ENCODE results near the gene NSUN2. TPM values are rescaled to one million over a fixed set of nuclear protein-coding genes. Genes with fewer than 3 reads are reported as not detected.
A peak's percentile ranks its signal among the peaks of the same experiment; 100 is the strongest.

NSUN2 gene
- total and polyA plus RNA-seq, 2 donors (not counting 3 experiments of a cell fraction or from before 2014, with no cell fraction given), result 53.7 to 73.0 TPM

- FAIRE-seq, result peak; percentile 52
Observed at GRCh38 chr5:6590581-6590980, 42.3 kb downstream of the NSUN2 start.

More at GRCh38 chr5:6590581-6590980, 42.3 kb downstream of the NSUN2 start:
- H3K27ac ChIP-seq (ENCODE audit: insufficient read depth, low read depth, low read length), result no peak overlapping the region
- intact Hi-C loops (cut with micrococcal nuclease) (no loop called here), dilution Hi-C loops (cut with MboI; ENCODE audit: extremely low pct_ligation_motif_present, low sequenced_read_pairs) (no loop called here)
- no peak for TF ChIP-seq CTCF (IDR thresholded peaks at IDR 0.05; ENCODE audit: extremely low read depth in 1 of 2, insufficient read depth in 1 of 2, low read depth in 1 of 2, low read length in 2 of 2)
- TF ChIP-seq MYC (IDR thresholded peaks at IDR 0.05; ENCODE audit: low read depth, low read length), result no peak
- no peak for TF ChIP-seq EZH2 (IDR thresholded peaks at IDR 0.05; ENCODE audit: borderline replicate concordance, low read depth, low read length, severe bottlenecking)
- no peak for TF ChIP-seq POLR2A (IDR thresholded peaks at IDR 0.05; ENCODE audit: low read depth, low read length)
- TF ChIP-seq MAX (IDR thresholded peaks at IDR 0.05; ENCODE audit: insufficient read depth, insufficient read length), result no peak
- TF ChIP-seq GATA2 (IDR thresholded peaks at IDR 0.05; ENCODE audit: insufficient read depth, insufficient read length, low read depth, low read length), result no peak
- no peak for TF ChIP-seq FOS (IDR thresholded peaks at IDR 0.05; ENCODE audit: borderline replicate concordance, insufficient read depth, low read length)
- TF ChIP-seq JUN (IDR thresholded peaks at IDR 0.05; ENCODE audit: borderline replicate concordance, insufficient read depth, insufficient read length, low read depth), result no peak
- no peak for TF ChIP-seq POLR2AphosphoS5 (IDR thresholded peaks at IDR 0.05; ENCODE audit: insufficient read depth, low read depth, low read length)
- H3K9me3 ChIP-seq (replicated peaks; ENCODE audit: control insufficient read depth, insufficient read depth, low read length), result no peaks in the 10 kb centered on the region
- no peak overlapping the region for H3K9ac ChIP-seq (replicated peaks; ENCODE audit: extremely low read depth, insufficient read depth, low read length)
- no peak for DNase-seq (ENCODE audit: low read depth, low spot score)
- no peak overlapping the region for H2AFZ ChIP-seq (ENCODE audit: low read depth, low read length)
- no peaks in the 10 kb centered on the region for H3K27me3 ChIP-seq (ENCODE audit: control insufficient read depth in 2 of 2, insufficient read depth in 2 of 2, low read length in 2 of 2)
- no peak overlapping the region for H3K4me3 ChIP-seq (replicated peaks in 1 of 3; ENCODE audit: insufficient read depth in 1 of 3, low read depth in 1 of 3, low read length in 3 of 3)
- H3K36me3 ChIP-seq (ENCODE audit: control insufficient read depth in 2 of 2, extremely low read depth in 1 of 2, insufficient read depth in 2 of 2, low read length in 2 of 2), result peaks cover 0 to under 1% of the 10 kb centered on the region in 2 experiments
- H3K4me1 ChIP-seq (ENCODE audit: control insufficient read depth, extremely low read depth, insufficient read depth, low read length), result peaks cover 1% of the 10 kb centered on the region
- H3K9me1 ChIP-seq (replicated peaks; ENCODE audit: control insufficient read depth, extremely low read depth, insufficient read depth, low read length), result no peaks in the 10 kb centered on the region
- no peaks in the 10 kb centered on the region for H3K79me2 ChIP-seq (ENCODE audit: control insufficient read depth, insufficient read depth, low read length)
- H3K4me2 ChIP-seq (ENCODE audit: insufficient read depth, low read length), result no peak overlapping the region
- ChIA-PET POLR2A (no interaction called here), CTCF (interaction anchor here (0.9 kb wide), 1 partner anchor 48 kb away, joined by 3 read pairs; no protein-coding TSS in a partner anchor)
- BruUV-seq (replicated peaks), result no TSS peak
- peaks cover 2% of the 10 kb centered on the region for H4K20me1 ChIP-seq (replicated peaks; ENCODE audit: control insufficient read depth, extremely low read depth, insufficient read depth, low read length)
